A673 (cell line): ENCODE data around the gene SYNE3. TPM values are rescaled to one million over a fixed set of nuclear protein-coding genes. Genes with fewer than 3 reads are reported as not detected.

ENCODE experiments used
- BruUV-seq: library from RNA; stranded (reverse); fragments of 400-500 nt; replicated peaks from 2 replicates; lab custom pipeline; 2021; lab: Mats Ljungman, UMichigan
- CTCF ChIA-PET: fragments of 300-600 bp; sonication (Branson Sonifier 250); formaldehyde crosslinking; loops from one replicate; lab custom pipeline; 2022; ENCODE audit warnings: antibody characterized with exemption; lab: Charles Lee
- POLR2A ChIA-PET: fragments of 300-600 bp; sonication (Branson Sonifier 250); formaldehyde crosslinking; loops from one replicate; lab custom pipeline; 2022; ENCODE audit warnings: antibody characterized with exemption; ENCODE audit not compliant: low non-redundant PET; lab: Charles Lee
- DNase-seq: peaks from one replicate; pipeline ENCODE4 v3.0.0-alpha.2; 2015; ENCODE audit warnings: low spot score
- H3K27ac ChIP-seq: fragments of 200-600 bp; sonication (generic); 2 replicates; pipeline ENCODE4 v1.5.1; 2016; ENCODE audit warnings: mixed run types, low read depth, mild to moderate bottlenecking, mixed read lengths, antibody characterized with exemption, low read length; ENCODE audit not compliant: poor library complexity, severe bottlenecking
- H3K27me3 ChIP-seq: fragments of 200-600 bp; sonication (generic); replicated peaks from 2 replicates; pipeline ENCODE4 v1.6.1; 2017; ENCODE audit warnings: mixed run types, low read depth, mild to moderate bottlenecking, mixed read lengths, antibody characterized with exemption, low read length; ENCODE audit not compliant: insufficient read depth, poor library complexity
- H3K36me3 ChIP-seq: fragments of 200-600 bp; sonication (generic); 2 replicates; pipeline ENCODE4 v1.6.1; 2016; ENCODE audit warnings: mixed run types, mild to moderate bottlenecking, mixed read lengths, antibody characterized with exemption, low read length; ENCODE audit not compliant: insufficient read depth, poor library complexity, severe bottlenecking
- H3K4me1 ChIP-seq: fragments of 200-600 bp; sonication (generic); 2 replicates; pipeline ENCODE4 v1.6.1; 2017; ENCODE audit warnings: mixed run types, mild to moderate bottlenecking, mixed read lengths, antibody characterized with exemption, low read length; ENCODE audit not compliant: insufficient read depth, poor library complexity, severe bottlenecking
- H3K4me3 ChIP-seq: fragments of 200-600 bp; sonication (generic); 2 replicates; pipeline ENCODE4 v1.5.1; 2016; ENCODE audit warnings: low read depth, mixed run types, mild to moderate bottlenecking, mixed read lengths, low read length; ENCODE audit not compliant: poor library complexity, severe bottlenecking
- H3K9me3 ChIP-seq: fragments of 200-600 bp; sonication (generic); 2 replicates; pipeline ENCODE4 v1.6.1; 2016; ENCODE audit warnings: mixed run types, low read depth, mild to moderate bottlenecking, mixed read lengths, antibody characterized with exemption, low read length; ENCODE audit not compliant: poor library complexity, severe bottlenecking
- CTCF ChIP-seq: fragments of 300-800, 200-600 bp; sonication (generic); conservative IDR thresholded peaks from 2 replicates; pipeline ENCODE4 v1.5.1; 2017; ENCODE audit warnings: low read depth, mild to moderate bottlenecking, antibody characterized with exemption, low read length, moderate library complexity, mixed read lengths
- EZH2 ChIP-seq: fragments of 200-600 bp; sonication (generic); IDR thresholded peaks from 2 replicates; pipeline ENCODE4 v1.6.1; 2017; ENCODE audit warnings: borderline replicate concordance, low read depth, mild to moderate bottlenecking, mixed read lengths, antibody characterized with exemption, low read length; ENCODE audit not compliant: poor library complexity, severe bottlenecking
- intact Hi-C: fragments of 100-400 bp; cut with micrococcal nuclease; formaldehyde crosslinking; loops from one replicate; pipeline ENCODE4 v1.10.0; 2022; ENCODE audit not compliant: unreplicated experiment
- total RNA-seq: library from RNA; stranded (reverse); gene quantifications from 2 replicates; pipeline ENCODE4 v1.2.3, GENCODE V29; 2021

Gene SYNE3
- total RNA-seq, 1 experiment from 2014 or later, result 6.4 TPM

DNA sequence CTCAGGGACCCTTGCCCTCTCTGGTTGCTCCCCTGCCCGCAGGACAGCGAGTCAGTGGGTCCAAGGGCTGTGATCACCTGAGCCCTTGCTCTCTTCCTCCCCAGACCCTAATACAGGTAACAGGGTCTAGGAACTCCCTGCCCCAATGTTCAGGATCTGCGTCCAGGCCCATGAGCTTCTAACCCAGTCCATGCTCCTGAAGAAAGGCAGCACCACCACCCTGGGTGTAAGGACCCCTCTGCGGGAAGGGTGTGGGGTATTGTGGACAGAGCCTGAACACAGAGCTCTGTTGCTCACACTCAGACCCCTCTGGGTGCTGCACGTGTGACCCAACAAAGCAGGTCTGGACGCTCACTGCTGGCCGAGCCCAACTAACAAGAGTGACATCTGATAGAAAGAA is 36.7 kb upstream of the SYNE3 start:
- Histone ChIP-seq H3K4me3 (no peak overlapping the region), H3K9me3 (no peaks in the 10 kb centered on the region), H3K27me3 (no peaks in the 10 kb centered on the region), H3K27ac (no peak overlapping the region), H3K36me3 (peaks cover 3% of the 10 kb centered on the region), H3K4me1 (no peaks in the 10 kb centered on the region)
- TF ChIP-seq EZH2 (no peak), CTCF (no peak)
- no peak for DNase-seq
- CTCF ChIA-PET, result interaction anchor here (0.5 to 0.6 kb wide), 2 partner anchors 127 to 217 kb away, joined by 6 to 7 read pairs; no protein-coding TSS in a partner anchor
- no TSS peak for BruUV-seq
- intact Hi-C loops, result no loop called here
- POLR2A ChIA-PET, result no interaction called here

DNA sequence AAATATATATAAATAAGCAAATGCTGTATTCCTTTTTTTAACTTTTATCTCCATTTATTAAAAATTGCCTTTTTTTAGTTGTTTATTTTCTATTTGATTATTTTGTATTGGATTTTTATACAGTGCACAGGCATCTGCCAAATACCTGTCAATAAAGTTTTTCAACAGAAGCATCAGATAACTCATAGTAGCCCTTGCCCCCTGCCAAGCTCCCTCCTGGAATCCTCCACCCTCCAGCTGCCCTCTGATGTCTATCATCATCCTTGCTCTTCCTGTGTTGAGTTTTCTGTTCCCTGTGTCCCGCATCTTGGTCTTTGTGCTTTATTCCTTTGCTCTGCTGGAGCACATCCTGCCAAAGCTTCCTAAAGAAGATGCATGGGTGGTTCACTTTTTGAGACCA is 35.0 kb upstream of the SYNE3 start:
- no peak overlapping the region for H3K4me3 ChIP-seq
- H3K27me3 ChIP-seq, result no peaks in the 10 kb centered on the region
- DNase-seq, result no peak
- ChIA-PET POLR2A (no interaction called here), CTCF (no interaction called here)
- intact Hi-C loops, result no loop called here
- TF ChIP-seq CTCF, result no peak
- TF ChIP-seq EZH2, result no peak
- H3K4me1 ChIP-seq, result no peaks in the 10 kb centered on the region
- no TSS peak for BruUV-seq
- H3K9me3 ChIP-seq, result no peaks in the 10 kb centered on the region
- H3K27ac ChIP-seq, result no peak overlapping the region
- peaks cover 3% of the 10 kb centered on the region for H3K36me3 ChIP-seq

- POLR2A ChIA-PET, result no interaction called here
- DNase-seq, result no peak
- Histone ChIP-seq H3K4me3 (no peak overlapping the region), H3K4me1 (no peaks in the 10 kb centered on the region), H3K9me3 (no peaks in the 10 kb centered on the region), H3K27me3 (no peaks in the 10 kb centered on the region), H3K27ac (no peak overlapping the region), H3K36me3 (peaks cover 3% of the 10 kb centered on the region)
- TF ChIP-seq CTCF, result no peak
- no peak for TF ChIP-seq EZH2
- no TSS peak for BruUV-seq
- intact Hi-C loops, result no loop called here
- CTCF ChIA-PET, result no interaction called here
These were observed 33.5 kb upstream of the SYNE3 start for GRCh38 chr14:95549656-95550585.
